Stimulated activated CD8-positive, alpha-beta memory T cell treated with anti-CD3 and anti-CD28 coated beads, Interleukin-4, amount 100 ng/mL, for 48 hours (primary cell): Measurements from ENCODE around the gene CNTN5.

Source experiments
- DNase-seq: peaks from one replicate; pipeline ENCODE4 v3.0.0-alpha.2; 2020

CNTN5 gene

GRCh38 chr11:99979042-99979441 lies 958.3 kb downstream of the CNTN5 start:
- no peak for DNase-seq

GRCh38 chr11:99987821-99988470 lies 967.2 kb downstream of the CNTN5 start:
- no peak for DNase-seq

- DNase-seq = no peak
Measured at GRCh38 chr11:99988471-99988837, 967.7 kb downstream of the CNTN5 start.

- no peak for DNase-seq
Measured at GRCh38 chr11:100003985-100004384, 983.2 kb downstream of the CNTN5 start.

GRCh38 chr11:100004541-100004940 lies 983.8 kb downstream of the CNTN5 start:
- DNase-seq = no peak

GRCh38 chr11:100008417-100008816 lies 987.7 kb downstream of the CNTN5 start:
- DNase-seq = no peak

GRCh38 chr11:100009728-100010127 lies 989.0 kb downstream of the CNTN5 start:
- no peak for DNase-seq

- no peak for DNase-seq
Measured at GRCh38 chr11:100010393-100010792, 989.6 kb downstream of the CNTN5 start.

- no peak for DNase-seq
Measured at GRCh38 chr11:100011697-100012096, 990.9 kb downstream of the CNTN5 start.

GRCh38 chr11:100013011-100013410 lies 992.3 kb downstream of the CNTN5 start:
- no peak for DNase-seq

GRCh38 chr11:100031973-100032372 lies 1011.2 kb downstream of the CNTN5 start:
- no peak for DNase-seq

- DNase-seq = no peak
Measured at GRCh38 chr11:100061006-100061405, 1040.3 kb downstream of the CNTN5 start.

GRCh38 chr11:100066399-100066798 lies 1045.7 kb downstream of the CNTN5 start:
- DNase-seq = no peak

GRCh38 chr11:100068116-100068515 lies 1047.4 kb downstream of the CNTN5 start:
- DNase-seq = no peak

GRCh38 chr11:100072131-100072530 lies 1051.4 kb downstream of the CNTN5 start:
- no peak for DNase-seq

- DNase-seq = no peak
Measured at GRCh38 chr11:100080381-100080780, 1059.6 kb downstream of the CNTN5 start.

GRCh38 chr11:100080821-100081220 lies 1060.1 kb downstream of the CNTN5 start:
- no peak for DNase-seq

GRCh38 chr11:100093698-100094097 lies 1072.9 kb downstream of the CNTN5 start:
- DNase-seq = no peak

GRCh38 chr11:100094121-100094865 lies 1073.5 kb downstream of the CNTN5 start:
- DNase-seq = no peak

GRCh38 chr11:100095809-100096208 lies 1075.1 kb downstream of the CNTN5 start:
- DNase-seq = no peak

- no peak for DNase-seq
Measured at GRCh38 chr11:100098560-100098959, 1077.8 kb downstream of the CNTN5 start.

GRCh38 chr11:100105255-100105981 lies 1084.7 kb downstream of the CNTN5 start:
- no peak for DNase-seq

- no peak for DNase-seq
Measured at GRCh38 chr11:100105982-100106358, 1085.2 kb downstream of the CNTN5 start.

GRCh38 chr11:100119176-100119575 lies 1098.4 kb downstream of the CNTN5 start:
- no peak for DNase-seq
